Neutrophil (primary cell): ENCODE measurements around the gene FADS3.

Experiments
- H3K27ac ChIP-seq: fragments of 200-600 bp; sonication (generic); 2 replicates; pipeline ENCODE4 v1.5.1; 2016; ENCODE audit warnings: mild to moderate bottlenecking, moderate library complexity
- H3K27me3 ChIP-seq: fragments of 200-600 bp; sonication (generic); 2 replicates; pipeline ENCODE4 v1.6.0; 2016; ENCODE audit warnings: mild to moderate bottlenecking
- H3K36me3 ChIP-seq: fragments of 200-600 bp; sonication (generic); 2 replicates; pipeline ENCODE4 v1.5.1; 2017
- H3K4me1 ChIP-seq, 2 experiments: fragments of 200-600 bp in 1 of 2; sonication (generic) in 1 of 2; 1 replicate in 1 of 2; 2 replicates in 1 of 2; pipeline versions ENCODE4 v1.5.1 to v1.6.1; 2013 to 2016; ENCODE audit warnings: low read depth in 1 of 2, low read length in 1 of 2, mild to moderate bottlenecking in 1 of 2, moderate library complexity in 1 of 2; ENCODE audit not compliant: control insufficient read depth in 1 of 2, insufficient read depth in 1 of 2
- H3K4me3 ChIP-seq, 2 experiments: fragments of 200-600 bp in 1 of 2; sonication (generic) in 1 of 2; 1 replicate in 1 of 2; 2 replicates in 1 of 2; pipeline ENCODE4 v1.5.1; 2013 to 2016; ENCODE audit warnings: low read depth in 1 of 2, low read length in 1 of 2, mild to moderate bottlenecking in 1 of 2, moderate library complexity in 1 of 2
- H3K9me3 ChIP-seq: fragments of 200-600 bp; sonication (generic); 2 replicates; pipeline ENCODE4 v1.5.1; 2016
- TF ChIP-seq, protein P1 (sequence below): fragments of 200-600 bp; sonication (generic); IDR thresholded peaks from 2 replicates; pipeline ENCODE4 v1.5.1; 2016; ENCODE audit warnings: antibody characterized with exemption

FADS3 gene

DNA sequence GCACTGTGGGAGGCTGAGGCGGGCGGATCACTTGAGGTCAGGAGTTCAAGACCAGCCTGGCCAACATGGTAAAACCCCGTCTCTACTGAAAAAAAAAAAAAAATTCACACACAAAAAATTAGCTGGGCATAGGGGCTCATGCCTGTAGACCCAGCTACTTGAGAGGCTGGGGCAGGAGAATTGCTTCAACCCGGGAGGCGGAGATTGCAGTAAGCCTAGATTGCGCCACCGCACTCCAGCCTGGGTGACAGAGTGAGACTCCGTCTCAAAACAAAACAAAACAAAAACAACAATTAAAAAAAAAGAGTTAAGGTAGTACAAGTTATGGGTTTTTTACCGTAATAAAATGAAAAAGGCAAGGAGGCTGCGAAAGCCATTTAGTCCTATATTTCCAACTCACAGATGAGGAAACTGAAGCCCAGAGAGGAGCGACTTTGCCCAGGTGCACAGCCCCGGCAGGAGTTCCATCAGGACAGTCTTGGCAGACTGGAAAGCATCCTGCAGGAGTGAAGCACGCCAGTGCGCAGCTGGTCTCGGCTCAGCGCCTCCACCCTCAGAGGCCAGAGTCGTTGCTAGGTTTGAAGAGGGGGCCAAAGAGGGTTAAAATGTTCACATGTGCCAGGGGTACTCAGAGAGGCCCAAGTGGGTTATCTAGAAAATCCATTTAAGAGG is 3.8 kb upstream of the FADS3 start:
- H3K36me3 ChIP-seq: no peaks in the 10 kb centered on the region
- peaks cover 38% of the 10 kb centered on the region for H3K27me3 ChIP-seq
- TF ChIP-seq, protein P1, sequence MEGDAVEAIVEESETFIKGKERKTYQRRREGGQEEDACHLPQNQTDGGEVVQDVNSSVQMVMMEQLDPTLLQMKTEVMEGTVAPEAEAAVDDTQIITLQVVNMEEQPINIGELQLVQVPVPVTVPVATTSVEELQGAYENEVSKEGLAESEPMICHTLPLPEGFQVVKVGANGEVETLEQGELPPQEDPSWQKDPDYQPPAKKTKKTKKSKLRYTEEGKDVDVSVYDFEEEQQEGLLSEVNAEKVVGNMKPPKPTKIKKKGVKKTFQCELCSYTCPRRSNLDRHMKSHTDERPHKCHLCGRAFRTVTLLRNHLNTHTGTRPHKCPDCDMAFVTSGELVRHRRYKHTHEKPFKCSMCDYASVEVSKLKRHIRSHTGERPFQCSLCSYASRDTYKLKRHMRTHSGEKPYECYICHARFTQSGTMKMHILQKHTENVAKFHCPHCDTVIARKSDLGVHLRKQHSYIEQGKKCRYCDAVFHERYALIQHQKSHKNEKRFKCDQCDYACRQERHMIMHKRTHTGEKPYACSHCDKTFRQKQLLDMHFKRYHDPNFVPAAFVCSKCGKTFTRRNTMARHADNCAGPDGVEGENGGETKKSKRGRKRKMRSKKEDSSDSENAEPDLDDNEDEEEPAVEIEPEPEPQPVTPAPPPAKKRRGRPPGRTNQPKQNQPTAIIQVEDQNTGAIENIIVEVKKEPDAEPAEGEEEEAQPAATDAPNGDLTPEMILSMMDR: no peak
- no peaks in the 10 kb centered on the region for H3K9me3 ChIP-seq
- H3K4me1 ChIP-seq: peaks cover 31 to 41% of the 10 kb centered on the region in 2 experiments
- H3K4me3 ChIP-seq: no peak overlapping the region
- H3K27ac ChIP-seq: peak overlapping the region; percentile 48

DNA sequence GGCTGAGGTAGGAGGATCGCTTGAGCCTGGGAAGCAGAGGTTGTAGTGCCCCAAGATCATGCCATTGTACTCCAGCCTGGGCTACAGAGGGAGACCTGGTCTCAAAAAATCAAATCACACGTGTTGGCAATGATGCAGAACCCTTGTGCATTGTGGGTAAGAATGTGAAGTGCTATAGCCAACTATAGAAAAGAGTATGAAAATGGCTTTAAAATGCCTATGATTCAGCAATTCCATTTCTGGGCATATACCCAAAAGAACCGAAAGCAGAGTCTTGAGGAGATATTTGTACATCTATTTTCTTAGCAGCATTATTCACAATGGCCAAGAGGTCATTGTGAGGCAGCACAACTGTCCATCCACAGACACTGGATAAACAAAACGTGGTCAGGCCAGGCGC is 2.6 kb upstream of the FADS3 start:
- H3K4me1 ChIP-seq: peaks cover 26 to 36% of the 10 kb centered on the region in 2 experiments
- H3K27me3 ChIP-seq: peaks cover 45% of the 10 kb centered on the region
- H3K36me3 ChIP-seq: no peaks in the 10 kb centered on the region
- H3K27ac ChIP-seq: no peak overlapping the region
- no peaks in the 10 kb centered on the region for H3K9me3 ChIP-seq
- TF ChIP-seq, protein P1: no peak
- H3K4me3 ChIP-seq: no peak overlapping the region

DNA sequence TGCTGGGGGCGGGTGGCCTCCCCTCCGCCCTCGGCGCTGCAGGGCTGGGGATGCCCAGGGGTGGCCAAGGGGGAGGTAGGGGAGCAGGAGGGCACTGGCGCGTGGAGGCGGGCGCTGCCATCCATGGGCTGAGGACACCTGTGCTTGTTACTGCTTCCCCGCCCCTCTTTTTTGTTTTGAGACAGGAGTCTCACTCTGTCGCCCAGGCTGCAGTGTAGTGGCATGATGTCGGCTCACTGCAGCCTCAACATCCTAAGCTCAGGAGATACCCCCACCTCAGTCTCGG is 683 bp upstream of the FADS3 start:
- TF ChIP-seq, protein P1: no peak
- no peaks in the 10 kb centered on the region for H3K9me3 ChIP-seq
- H3K4me1 ChIP-seq: peaks cover 23 to 25% of the 10 kb centered on the region in 2 experiments
- no peaks in the 10 kb centered on the region for H3K36me3 ChIP-seq
- H3K27ac ChIP-seq: peak overlapping the region; percentile 39
- peak overlapping the region; percentile 81 to 97 for H3K4me3 ChIP-seq
- peaks cover 53% of the 10 kb centered on the region for H3K27me3 ChIP-seq

DNA sequence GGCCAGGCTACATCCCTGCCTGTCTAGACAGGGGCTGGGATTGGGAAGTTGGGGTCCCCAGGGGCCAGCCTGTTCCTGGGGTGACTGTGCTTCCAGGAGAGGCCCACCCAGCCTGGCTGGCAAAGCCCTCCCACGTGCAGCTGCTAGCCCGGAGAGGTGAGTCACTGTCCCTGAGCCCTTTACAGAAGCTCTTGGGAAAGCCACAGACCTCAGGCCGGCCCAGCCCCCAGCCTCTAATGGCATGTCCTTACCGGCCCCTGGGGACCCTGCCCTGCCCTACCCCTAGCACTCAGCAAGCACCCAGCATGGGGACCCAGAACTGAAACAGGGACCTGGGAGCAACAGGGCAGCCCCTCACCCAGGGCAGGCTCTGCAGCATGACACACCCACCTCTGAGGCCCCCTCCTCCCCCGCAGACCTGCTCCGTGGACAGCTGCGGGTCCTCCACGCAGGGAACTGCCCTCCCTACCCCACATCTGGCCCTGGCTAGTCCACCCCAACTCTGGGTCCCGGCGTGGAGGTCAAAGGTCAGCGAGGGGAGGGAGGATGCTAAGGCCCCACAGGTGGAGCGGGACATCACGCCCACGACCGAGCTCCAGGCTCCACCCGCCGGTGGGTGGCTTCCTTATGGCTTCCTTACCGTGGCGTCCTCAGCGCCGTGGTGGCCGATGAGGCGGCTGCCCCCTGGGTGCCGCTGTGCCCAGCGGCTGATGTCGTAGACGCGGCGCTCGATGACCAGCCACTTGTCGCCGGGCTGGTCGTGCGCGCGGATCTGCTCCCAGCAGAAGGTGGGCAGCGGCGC is 615 bp downstream of the FADS3 start:
- Histone ChIP-seq H3K27ac (peak overlapping the region; percentile 39), H3K4me1 (peaks cover 22 to 25% of the 10 kb centered on the region in 2 experiments), H3K27me3 (peaks cover 54% of the 10 kb centered on the region), H3K4me3 (peak overlapping the region; percentile 81 to 97), H3K36me3 (no peaks in the 10 kb centered on the region), H3K9me3 (no peaks in the 10 kb centered on the region)
- TF ChIP-seq, protein P1: no peak

DNA sequence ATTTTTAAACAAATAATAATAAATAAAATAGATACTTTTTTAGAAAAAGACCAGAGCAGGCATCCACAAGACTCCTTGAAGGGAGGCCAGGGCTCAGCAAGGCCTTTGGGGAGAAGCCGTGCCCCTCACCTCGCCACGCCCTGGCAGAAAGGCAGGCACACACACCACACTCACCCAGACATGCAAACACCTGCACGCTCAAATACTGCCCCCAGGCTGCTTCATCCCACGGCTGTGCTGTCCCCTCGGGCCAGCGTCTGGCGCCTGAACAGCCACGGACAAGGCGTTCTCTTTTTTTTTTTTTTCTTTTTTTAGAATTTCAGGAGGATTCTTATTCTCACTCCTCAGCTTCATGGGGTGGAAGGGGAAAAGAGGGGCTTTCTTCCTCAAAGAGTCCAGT is 1.5 kb downstream of the FADS3 start:
- Histone ChIP-seq H3K27me3 (peaks cover 54% of the 10 kb centered on the region), H3K9me3 (no peaks in the 10 kb centered on the region), H3K4me3 (no peak overlapping the region), H3K36me3 (no peaks in the 10 kb centered on the region), H3K27ac (no peak overlapping the region), H3K4me1 (peaks cover 13 to 17% of the 10 kb centered on the region in 2 experiments)
- TF ChIP-seq, protein P1: no peak
